SIG-M5 treated with dmso at 0.1 percent for 504 hours (cell line): Measurements from ENCODE around the gene AIM2.
A peak's percentile ranks its signal among the peaks of the same experiment; 100 is the strongest.
"Not testable (repeated sequence)": the region's sequence is repeated elsewhere in the genome, so short reads cannot be mapped to it uniquely, and the experiment has no call there.

Source experiments
- DNase-seq: peaks from one replicate; lab custom pipeline; 2025; ENCODE audit not compliant: unreplicated experiment; lab: John Stamatoyannopoulos, UW

AIM2 gene, protein sequence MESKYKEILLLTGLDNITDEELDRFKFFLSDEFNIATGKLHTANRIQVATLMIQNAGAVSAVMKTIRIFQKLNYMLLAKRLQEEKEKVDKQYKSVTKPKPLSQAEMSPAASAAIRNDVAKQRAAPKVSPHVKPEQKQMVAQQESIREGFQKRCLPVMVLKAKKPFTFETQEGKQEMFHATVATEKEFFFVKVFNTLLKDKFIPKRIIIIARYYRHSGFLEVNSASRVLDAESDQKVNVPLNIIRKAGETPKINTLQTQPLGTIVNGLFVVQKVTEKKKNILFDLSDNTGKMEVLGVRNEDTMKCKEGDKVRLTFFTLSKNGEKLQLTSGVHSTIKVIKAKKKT

GRCh38 chr1:159076438-159077119 lies at the start of gene AIM2:
TSS of gene AIM2 (minus strand) at chr1:159076766. CDS start at chr1:159073499, 3,267 bp downstream.
- DNase-seq = peak; percentile 96

GRCh38 chr1:159123587-159123986 lies 47.0 kb upstream of the AIM2 start:
- DNase-seq = no peak

GRCh38 chr1:159122005-159122621 lies 45.5 kb upstream of the AIM2 start:
- DNase-seq = no peak

DNA sequence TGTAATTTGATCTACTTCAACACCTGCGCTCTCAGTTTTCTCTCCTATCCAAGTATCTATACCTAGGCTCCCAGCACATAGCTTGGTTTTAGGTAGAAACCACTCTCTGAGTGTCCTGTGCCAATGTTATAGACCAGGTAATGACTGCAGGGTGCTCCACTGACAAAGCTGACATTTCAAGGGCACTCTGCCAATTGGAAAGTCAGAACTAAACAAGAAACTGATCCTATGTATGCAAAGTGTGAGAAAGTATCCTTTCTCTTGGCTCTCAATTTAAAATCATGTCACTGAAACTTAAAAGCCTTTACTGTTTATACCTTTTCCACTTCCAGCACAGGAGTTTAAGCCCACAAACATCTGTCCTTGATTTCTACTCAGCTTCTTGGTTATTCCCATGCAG lies 45.0 kb upstream of the AIM2 start:
- DNase-seq = no peak

DNA sequence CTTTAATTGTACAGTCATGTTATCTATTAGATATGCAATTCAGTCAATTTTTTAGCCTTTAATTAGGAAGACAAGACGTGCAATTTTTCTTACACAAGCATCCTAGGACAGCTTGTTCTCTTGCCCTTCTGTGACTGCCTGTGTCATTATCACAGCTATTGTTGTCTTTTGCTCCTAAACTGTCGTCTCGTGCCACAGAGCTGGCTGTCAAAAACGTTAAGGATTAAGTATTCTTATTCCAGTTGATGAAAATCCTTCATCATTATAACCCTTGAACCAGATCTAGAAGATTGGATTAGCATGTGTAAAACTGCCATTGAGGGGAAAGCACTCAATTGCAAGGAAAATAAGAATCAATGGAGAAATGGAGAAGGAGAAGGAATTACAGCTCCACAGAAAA lies 43.8 kb upstream of the AIM2 start:
- no peak for DNase-seq

- no peak for DNase-seq
Observed at GRCh38 chr1:159113596-159114433, 37.2 kb upstream of the AIM2 start.

DNA sequence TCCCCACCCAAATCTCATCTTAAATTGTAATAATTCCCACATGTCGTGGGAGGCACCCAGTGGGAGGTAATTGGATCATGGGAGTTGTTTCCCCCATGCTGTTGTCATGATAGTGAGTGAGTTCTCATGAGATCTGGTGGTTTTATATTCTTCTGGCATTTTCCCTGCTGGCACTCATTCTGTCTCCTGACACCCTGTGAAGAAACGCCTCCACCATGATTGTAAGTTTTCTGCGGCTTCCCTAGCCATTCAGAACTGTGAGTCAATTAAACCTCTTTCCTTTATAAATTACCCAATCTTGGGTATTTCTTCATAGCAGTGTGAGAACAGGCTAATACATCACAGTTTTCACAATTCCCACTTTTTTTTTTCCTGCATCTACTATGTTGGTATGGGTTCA lies 26.5 kb upstream of the AIM2 start:
- DNase-seq = not testable (repeated sequence)

DNA sequence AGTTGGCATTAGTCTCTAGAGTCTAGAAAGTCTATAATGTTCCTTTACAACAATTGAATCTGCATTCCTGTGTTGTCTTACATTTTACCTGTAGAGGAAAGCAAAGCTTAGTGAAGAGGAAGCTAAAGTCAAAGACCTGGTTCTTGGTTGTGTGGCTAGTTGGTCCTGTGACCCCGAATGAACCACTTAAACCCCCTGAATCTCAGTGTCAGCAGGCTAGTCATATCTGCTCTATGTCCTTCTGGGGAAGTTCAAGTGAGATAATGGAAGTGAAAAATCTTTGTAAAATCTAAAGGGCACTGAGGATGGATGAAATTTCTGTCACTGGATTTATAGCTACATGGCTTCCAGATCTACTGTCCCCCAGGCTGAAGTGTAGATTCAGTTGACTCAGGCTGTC lies 24.0 kb upstream of the AIM2 start:
- DNase-seq = no peak

GRCh38 chr1:159098596-159098995 lies 22.0 kb upstream of the AIM2 start:
- no peak for DNase-seq

- DNase-seq = peak; percentile 87
Observed at GRCh38 chr1:159092036-159092760, 15.6 kb upstream of the AIM2 start.

DNA sequence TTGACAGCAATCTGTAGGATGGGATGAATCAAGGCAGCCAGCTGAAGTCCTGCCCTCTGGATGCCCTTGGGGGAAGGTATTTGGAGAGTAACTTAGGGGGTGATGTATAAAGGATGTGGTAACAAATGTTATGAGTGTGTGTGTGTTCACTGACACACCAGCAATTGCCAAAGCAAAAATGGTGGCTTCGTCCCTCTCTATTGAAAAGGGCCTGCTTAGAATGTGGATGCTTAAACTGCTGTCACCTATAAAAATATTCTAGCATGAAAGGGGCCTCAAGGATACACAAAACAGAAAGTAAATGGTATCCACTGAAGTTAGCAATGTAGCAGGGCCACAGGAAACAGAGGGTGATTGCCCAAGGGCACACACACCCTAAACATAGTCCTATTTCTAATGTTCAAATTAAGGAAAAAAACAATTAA lies 15.1 kb upstream of the AIM2 start:
- DNase-seq = peak; percentile 97

DNA sequence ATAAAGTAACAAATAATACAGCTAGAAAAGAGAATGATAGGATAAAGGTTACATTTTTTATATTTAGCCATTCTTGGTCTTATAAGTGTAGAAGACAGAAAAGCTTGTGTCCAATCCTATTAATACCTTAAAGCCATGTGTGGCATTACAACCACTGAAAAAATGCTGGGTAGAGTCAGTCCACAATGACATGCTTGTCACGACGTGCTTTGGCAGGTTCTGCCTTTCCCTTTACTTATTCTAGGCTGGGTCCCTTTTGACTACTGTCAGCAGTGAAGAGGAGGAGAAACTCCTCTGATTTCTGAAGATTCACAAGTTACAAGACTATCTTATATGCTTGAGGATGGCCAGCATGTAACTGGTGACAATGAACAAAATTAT lies 14.6 kb upstream of the AIM2 start:
- DNase-seq = no peak

GRCh38 chr1:159090286-159091179 lies 14.0 kb upstream of the AIM2 start:
- DNase-seq = peak; percentile 16

GRCh38 chr1:159089184-159089791 lies 12.7 kb upstream of the AIM2 start:
- peak; percentile 59 for DNase-seq

- DNase-seq = peak; percentile 61
Observed at GRCh38 chr1:159088546-159089183, 12.1 kb upstream of the AIM2 start.

DNA sequence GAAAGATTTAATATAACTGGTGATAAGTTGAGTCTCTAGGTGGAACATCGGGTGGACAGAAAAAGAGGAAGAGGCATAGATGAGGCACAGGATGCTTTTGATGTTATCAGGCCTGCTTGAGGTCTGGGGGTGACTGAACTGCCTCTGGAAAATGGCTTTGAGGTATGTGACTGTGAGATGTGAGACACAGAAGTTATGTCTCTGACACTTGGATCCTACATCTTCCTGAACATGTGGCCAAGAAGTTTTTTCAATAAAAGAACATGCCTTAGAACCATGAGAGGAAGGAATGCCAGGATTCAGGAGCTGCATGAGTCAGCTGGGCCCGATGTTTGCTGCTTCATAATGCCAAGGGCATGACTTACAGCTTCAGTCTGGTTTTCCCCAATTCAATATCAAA lies 11.5 kb upstream of the AIM2 start:
- DNase-seq = peak; percentile 91

GRCh38 chr1:159084867-159085266 lies 8.3 kb upstream of the AIM2 start:
- DNase-seq = peak; percentile 98

DNA sequence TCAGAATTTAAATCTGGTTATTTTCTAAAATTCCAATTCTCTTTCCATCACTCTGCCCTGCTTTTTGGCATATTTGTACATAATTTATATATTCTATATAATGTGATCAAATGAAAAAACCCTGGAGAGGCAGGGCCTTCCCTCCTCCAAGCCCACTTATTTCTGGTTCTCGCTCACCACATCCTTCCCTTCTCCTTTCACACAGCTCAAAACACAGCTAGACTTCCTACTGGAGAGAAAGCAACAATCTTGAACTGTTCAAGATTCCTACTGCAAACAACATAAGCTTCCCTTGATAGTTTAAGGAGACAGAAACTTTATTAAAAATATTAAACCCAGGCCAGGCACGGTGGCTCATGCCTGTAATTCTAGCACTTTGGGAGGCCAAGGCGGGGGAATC lies 7.6 kb upstream of the AIM2 start:
- no peak for DNase-seq

- DNase-seq = no peak
Observed at GRCh38 chr1:159083013-159083412, 6.4 kb upstream of the AIM2 start.
